HG03520 (cell line): ENCODE data around the gene PLCH2.
A peak's percentile ranks its signal among the peaks of the same experiment; 100 is the strongest.
"Not testable (repeated sequence)": the region's sequence is repeated elsewhere in the genome, so short reads cannot be mapped to it uniquely, and the experiment has no call there.

Experiments
- ATAC-seq: cut with Tn5 transposase; IDR thresholded peaks from one replicate; pipeline ENCODE4 v1.9.1; 2021; ENCODE audit warnings: mild to moderate bottlenecking, moderate library complexity; ENCODE audit not compliant: unreplicated experiment

Gene PLCH2

GRCh38 chr1:2540816-2541492 is 64.9 kb downstream of the PLCH2 start:
- no peak for ATAC-seq

- ATAC-seq = no peak
These were observed 65.6 kb downstream of the PLCH2 start for GRCh38 chr1:2541619-2542245.

DNA sequence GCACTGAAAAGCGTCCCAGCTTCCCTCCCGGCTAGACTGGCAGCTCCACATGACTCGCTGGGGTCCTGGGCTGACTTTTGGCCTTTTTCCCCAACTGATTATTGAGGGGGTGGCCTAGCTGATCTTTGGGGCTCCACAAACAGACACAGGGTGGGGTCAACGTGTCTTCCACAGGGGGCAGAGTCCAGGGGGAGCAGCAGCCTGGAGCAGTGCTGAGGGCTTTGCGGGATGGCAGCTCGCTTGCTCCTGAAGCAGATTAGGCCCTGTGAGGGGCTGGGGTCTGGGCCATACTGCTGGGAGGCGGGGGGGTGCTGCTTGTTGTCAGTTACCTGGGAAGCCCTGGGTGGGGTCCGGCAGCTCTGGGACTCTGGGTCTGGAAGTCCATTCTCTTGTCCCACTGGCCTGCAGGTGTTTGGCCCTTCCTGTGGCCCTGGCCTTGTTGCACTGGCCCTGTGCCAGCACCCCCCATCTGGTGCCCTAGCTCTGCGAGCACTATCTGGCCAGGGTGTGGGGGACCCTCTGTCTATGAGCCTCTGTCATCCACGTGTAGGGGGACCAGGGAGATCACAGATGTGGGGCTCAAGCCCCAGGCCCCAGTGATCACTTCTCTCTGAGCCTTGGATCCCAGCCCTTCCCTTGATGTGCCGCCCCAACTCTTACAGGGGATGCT is 66.3 kb downstream of the PLCH2 start:
- ATAC-seq = no peak

DNA sequence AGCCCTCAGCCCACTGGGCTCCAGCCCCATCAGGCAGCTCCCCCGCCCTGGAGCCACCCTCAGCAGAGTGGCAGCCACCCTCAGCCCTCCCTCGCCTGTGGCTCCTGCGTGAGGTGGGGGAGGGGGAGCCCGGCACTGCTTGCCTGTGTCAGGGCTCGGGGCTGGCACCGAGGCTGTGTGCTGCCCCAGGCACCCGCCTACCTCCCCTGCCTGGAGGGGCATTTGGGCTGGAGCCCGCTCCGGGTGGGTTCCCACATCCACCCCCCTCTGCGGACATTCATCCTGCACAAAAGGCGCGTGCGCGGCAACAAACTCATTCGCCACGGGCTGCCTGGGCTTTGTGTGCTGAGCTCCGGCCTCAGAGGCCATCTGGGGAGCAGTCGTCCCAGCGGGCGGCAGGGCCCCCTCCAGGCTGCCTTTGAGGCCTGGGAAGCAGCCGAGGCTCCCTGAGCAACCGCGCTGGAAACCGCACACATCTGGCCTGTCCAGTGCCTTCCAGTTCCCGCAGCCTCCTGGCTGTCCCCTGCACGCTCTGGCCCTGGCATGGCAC is 67.5 kb downstream of the PLCH2 start:
- no peak for ATAC-seq

- no peak for ATAC-seq
These were observed 68.2 kb downstream of the PLCH2 start for GRCh38 chr1:2544093-2544874.

- ATAC-seq = no peak
These were observed 69.0 kb downstream of the PLCH2 start for GRCh38 chr1:2544875-2545640.

DNA sequence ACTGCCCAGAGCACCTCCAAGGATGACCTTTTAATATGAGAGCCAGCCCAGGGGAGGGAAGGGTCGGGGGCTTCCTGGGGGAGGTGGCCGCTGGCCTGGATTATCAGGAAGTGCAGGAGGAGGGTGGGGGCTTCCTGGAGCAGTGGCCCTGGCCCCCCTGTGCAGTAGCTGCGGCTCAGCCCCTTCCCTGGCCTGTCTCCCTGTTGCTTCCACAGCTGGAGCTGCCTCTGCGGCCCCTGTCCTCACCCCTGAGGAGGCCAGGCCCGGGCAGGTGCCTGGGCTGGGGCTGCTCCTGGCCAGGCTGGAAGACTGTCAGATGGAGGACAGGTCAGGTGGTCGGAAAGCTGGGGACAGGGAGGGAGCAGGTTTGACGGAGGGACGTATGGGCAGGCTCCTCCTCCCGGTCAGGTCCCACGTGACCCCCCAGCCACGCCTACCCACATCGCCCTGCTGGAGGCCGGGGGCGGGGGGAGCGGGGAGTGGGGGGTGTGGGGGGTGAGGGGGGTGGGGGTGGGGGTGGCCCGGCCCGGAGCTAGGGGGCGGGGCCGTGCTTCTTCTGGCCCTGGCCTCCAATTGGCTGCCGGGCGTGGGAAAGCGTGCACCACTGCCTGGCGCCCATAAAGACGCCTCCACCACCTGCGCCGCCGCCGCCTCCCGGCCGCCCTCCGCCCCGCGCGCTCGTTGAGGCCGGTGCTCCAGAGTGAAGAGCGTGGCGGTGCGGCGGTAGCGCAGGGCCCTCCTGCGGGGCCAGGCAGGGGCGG is 69.8 kb downstream of the PLCH2 start:
- peak; percentile 30 for ATAC-seq

DNA sequence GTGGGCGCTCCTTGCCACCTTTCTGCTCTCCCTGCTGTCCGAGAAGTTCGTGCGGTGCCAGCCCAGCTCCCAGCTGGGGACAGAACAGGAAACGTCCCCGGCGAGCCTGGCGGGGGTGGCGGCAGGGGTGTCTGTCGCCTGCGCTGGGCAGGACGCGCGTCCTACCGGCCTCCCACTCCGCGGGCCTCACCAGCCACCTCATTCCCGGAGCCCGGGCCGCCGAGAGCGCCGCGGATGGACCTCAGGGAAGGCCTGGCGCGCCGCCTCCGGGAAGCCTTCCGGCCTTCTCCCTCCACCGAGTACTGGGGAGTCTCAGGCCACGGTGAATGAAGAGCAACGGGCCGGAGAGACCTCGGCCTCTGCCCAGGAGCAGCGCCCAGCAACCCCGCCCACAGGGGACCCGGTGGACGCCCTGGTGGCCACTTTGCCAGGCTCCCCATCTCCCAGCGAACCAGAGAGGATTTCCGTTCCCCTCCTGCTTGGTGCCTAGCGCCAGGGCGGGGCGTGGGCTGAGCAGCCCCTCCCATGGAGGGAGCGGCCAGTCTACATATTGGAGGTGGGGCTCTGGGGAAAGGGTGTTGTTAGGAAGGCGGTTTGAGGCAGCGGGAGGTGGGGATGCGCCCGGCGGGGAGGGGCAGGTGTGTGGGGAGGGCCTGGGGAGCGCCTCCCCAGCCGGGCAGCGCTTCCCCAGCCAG is 70.6 kb downstream of the PLCH2 start:
- peak; percentile 14 for ATAC-seq

- no peak for ATAC-seq
These were observed 71.3 kb downstream of the PLCH2 start for GRCh38 chr1:2547210-2548067.

DNA sequence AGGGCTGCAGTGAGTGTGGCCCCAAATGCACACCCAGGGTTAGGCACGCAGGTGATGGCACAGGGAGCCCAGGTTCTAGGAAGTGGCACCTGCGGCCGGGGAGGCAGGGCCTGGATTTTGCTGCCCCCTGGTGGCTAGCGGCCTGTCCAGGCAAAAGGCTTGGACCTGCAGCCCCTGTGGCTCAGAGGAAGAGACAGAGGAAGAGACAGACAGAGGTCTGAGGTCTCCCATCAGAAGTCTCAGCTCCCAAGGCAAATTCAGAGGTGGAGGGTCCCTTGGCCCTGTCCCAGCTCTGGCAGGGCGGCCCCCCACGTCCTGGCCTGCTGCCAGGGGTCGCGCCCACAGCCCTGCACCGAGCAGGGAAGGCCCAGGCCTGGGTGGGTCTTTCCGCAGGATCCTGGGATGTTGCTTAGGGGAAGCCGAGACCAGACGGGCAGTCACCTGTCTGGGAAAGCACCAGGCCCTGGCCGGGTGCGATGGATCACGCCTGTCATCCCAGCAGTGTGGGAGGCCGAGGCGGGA is 72.0 kb downstream of the PLCH2 start:
- peak; percentile 18 for ATAC-seq

DNA sequence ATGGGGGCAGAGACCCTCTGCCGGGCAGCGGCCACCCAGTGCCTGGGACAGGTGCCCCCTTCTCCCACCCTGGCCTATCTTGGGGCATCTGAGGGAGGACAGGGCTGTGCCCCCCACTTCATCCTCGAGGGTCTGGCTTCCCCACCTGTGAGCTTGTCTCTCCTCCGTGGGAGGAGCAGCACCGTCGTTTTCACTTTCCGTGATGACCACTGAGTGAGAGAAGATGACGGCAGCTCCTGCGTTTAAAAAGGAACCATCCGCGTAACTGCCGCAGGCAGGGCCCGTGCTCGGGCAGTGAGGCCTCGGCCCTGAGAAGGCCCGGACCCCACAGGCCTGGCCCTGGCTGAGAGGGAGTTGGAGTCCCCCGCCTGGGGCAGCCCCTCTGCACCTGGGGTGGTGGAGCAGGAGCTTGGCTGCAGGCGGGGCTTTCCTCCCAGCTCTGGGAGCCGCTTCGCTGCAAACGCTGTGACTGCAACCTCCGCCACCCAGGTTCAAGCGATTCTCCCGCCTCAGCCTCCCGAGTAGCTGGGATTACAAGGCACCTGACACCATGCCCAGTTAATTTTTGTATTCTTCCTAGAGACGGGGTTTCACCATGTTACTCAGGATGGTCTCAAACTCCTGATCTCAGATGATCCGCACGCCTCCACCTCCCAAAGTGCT is 73.4 kb downstream of the PLCH2 start:
- ATAC-seq = not testable (repeated sequence)

DNA sequence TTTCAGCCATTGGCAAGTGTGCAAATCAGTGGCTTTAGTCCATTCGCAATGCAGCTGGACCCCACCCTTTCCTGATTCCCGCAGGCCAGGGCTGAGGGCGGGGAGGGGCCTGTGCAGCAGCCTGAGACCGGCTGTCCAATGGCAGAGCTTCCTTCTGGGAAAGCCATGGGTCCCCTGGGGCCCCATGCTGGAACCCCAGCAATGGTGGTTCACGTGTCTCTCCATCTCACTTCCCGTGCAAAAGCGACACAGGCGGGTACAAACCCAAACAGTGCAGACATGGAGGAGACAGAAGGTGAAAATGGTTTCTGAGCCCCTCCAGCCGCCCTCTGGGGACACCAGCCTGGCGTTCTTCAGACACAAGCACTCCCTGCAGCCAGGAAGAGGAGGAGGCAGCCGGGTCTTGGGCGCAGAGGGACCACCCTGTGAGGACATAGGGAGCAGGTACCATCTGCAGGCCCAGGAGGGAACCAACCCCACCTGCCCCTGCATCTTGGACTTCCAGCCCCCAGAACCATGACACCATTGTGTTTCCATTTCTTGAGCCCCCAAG is 74.3 kb downstream of the PLCH2 start:
- not testable (repeated sequence) for ATAC-seq

GRCh38 chr1:2551544-2551943 is 75.5 kb downstream of the PLCH2 start:
- ATAC-seq = not testable (repeated sequence)

GRCh38 chr1:2552189-2552588 is 76.1 kb downstream of the PLCH2 start:
- ATAC-seq = no peak

GRCh38 chr1:2553076-2553475 is 77.0 kb downstream of the PLCH2 start:
- not testable (repeated sequence) for ATAC-seq

DNA sequence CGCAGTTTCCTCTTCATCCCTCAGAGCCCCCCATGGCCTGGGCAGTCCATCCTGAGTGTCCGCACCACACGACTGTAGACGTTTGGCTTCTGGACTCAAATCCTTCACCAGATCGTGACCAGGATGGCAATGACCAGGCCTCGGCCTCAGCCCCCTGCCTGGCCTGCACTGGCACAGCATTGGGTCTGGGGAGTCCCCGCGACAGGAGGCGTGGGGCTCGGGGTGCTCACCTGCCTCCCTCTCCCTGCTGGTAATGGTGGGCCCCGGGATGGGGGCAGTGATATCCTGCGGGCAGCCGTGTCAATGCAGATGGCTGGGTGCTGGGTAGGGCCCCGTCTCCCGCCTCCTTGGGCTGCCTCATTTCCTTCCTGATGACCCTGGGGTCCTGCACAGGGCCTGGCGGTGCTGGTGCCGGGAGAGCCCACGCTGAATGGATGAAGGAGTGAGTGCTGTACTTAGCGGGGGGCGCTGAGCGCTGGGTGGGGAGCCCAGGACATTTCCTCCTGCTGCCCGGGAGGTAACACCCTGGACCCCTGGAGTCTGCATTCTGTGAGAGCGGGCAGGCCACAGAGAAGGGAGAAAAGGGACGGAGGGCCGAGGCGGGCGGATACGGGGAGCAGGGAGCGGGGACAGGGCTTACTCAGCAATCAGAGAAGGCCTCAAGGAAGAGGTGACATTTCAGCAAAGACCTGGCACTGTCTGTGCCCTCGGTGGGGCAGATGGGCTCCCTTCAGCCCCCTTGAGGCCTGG is 78.0 kb downstream of the PLCH2 start:
- ATAC-seq = no peak
